Measurements from ENCODE around the gene C19orf25. TPM values are rescaled to one million over a fixed set of nuclear protein-coding genes. Genes with fewer than 3 reads are reported as not detected.

Gene C19orf25
- total and polyA plus RNA-seq, 9 donors = 17.5 to 23.9 (median 20.9) TPM

DNA sequence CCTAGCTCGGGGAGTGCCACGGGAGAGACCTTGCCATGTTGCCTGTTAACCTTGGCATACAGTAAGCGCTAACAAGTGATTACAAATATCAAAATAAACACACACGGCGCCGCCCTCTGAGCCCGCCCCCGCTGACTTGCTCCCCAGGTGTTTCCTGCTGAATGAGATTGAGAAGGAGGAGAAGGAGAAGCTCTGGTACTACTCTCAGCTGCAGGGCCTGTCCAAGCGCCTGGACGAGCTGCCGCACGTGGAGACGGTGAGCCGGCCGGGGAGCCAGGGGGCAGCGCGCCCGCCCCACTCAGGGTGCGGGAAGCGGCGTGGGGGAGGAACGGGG is 24.0 kb downstream of the C19orf25 start:
- Histone ChIP-seq H3K27ac (ENCODE audit: low read length) (no peak overlapping the region), H3K36me3 (ENCODE audit: control insufficient read depth, insufficient read depth, low read length) (no peaks in the 10 kb centered on the region), H3K4me1 (ENCODE audit: control insufficient read depth, insufficient read depth, low read length) (peaks cover 31% of the 10 kb centered on the region), H3K4me3 (ENCODE audit: low read length) (no peak overlapping the region), H3K27me3 (ENCODE audit: control insufficient read depth, insufficient read depth, low read length) (peaks cover 92% of the 10 kb centered on the region), H3K9me3 (replicated peaks; ENCODE audit: control insufficient read depth, low read depth, low read length) (no peaks in the 10 kb centered on the region)
- 3% methylated on average over 17 of the region's 22 CpGs for WGBS (ENCODE audit: insufficient coverage)
- no peak for DNase-seq

- DNase-seq = no peak
- H3K9me3 ChIP-seq (replicated peaks; ENCODE audit: control insufficient read depth, low read depth, low read length) = no peaks in the 10 kb centered on the region
- H3K4me3 ChIP-seq (ENCODE audit: low read length) = no peak overlapping the region
- peaks cover 98% of the 10 kb centered on the region for H3K27me3 ChIP-seq (ENCODE audit: control insufficient read depth, insufficient read depth, low read length)
- WGBS (ENCODE audit: insufficient coverage) = 18% methylated on average over 15 of the region's 33 CpGs
- H3K36me3 ChIP-seq (ENCODE audit: control insufficient read depth, insufficient read depth, low read length) = no peaks in the 10 kb centered on the region
- H3K4me1 ChIP-seq (ENCODE audit: control insufficient read depth, insufficient read depth, low read length) = peaks cover 34% of the 10 kb centered on the region
- H3K27ac ChIP-seq (ENCODE audit: low read length) = no peak overlapping the region
Observed at GRCh38 chr19:1453525-1454364, 25.3 kb downstream of the C19orf25 start.

DNA sequence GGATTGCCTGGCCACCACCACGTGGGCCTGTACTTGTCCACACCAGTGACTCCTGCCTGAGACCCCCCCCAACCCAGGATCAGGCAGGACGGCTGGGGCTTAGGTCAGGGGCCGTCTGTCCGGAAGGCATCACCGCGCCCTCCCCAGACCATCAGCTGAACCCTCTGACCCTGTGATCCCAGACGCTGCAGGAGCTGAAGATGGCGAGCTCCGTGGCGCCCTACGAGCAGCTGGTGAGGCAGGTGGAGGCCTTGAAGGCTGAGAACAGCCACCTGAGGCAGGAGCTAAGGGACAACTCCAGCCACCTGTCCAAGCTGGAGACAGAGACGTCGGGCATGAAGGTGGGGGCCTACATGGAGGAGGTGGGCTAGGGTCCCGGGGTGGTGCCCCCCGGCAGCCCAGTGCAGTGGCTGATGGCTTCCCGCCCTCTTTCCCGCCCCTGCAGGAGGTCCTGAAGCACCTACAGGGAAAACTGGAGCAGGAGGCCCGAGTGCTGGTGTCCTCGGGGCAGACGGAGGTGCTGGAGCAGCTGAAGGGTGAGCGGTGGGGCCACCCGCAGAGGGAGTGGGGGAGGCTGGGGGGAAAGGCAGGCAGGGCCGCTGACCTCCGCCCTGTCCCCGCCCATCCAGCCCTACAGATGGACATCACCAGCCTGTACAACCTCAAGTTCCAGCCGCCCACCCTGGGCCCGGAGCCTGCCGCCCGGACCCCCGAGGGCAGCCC is 26.1 kb downstream of the C19orf25 start:
- no peak for DNase-seq
- H3K9me3 ChIP-seq (replicated peaks; ENCODE audit: control insufficient read depth, low read depth, low read length) = no peaks in the 10 kb centered on the region
- no peak overlapping the region for H3K4me3 ChIP-seq (ENCODE audit: low read length)
- H3K36me3 ChIP-seq (ENCODE audit: control insufficient read depth, insufficient read depth, low read length) = no peaks in the 10 kb centered on the region
- WGBS (ENCODE audit: insufficient coverage) = 48% methylated on average over 24 of the region's 30 CpGs
- no peak overlapping the region for H3K27ac ChIP-seq (ENCODE audit: low read length)
- peaks cover 97% of the 10 kb centered on the region for H3K27me3 ChIP-seq (ENCODE audit: control insufficient read depth, insufficient read depth, low read length)
- H3K4me1 ChIP-seq (ENCODE audit: control insufficient read depth, insufficient read depth, low read length) = peaks cover 34% of the 10 kb centered on the region

GRCh38 chr19:1451916-1452801 is 26.9 kb downstream of the C19orf25 start:
- DNase-seq = no peak
- Histone ChIP-seq H3K27me3 (ENCODE audit: control insufficient read depth, insufficient read depth, low read length) (peaks cover 97% of the 10 kb centered on the region), H3K4me1 (ENCODE audit: control insufficient read depth, insufficient read depth, low read length) (peaks cover 34% of the 10 kb centered on the region), H3K27ac (ENCODE audit: low read length) (no peak overlapping the region), H3K9me3 (replicated peaks; ENCODE audit: control insufficient read depth, low read depth, low read length) (no peaks in the 10 kb centered on the region), H3K36me3 (ENCODE audit: control insufficient read depth, insufficient read depth, low read length) (no peaks in the 10 kb centered on the region), H3K4me3 (ENCODE audit: low read length) (no peak overlapping the region)
- 29% methylated on average over 36 of the region's 39 CpGs for WGBS (ENCODE audit: insufficient coverage)

- Histone ChIP-seq H3K4me1 (ENCODE audit: control insufficient read depth, insufficient read depth, low read length) (peaks cover 38% of the 10 kb centered on the region), H3K36me3 (ENCODE audit: control insufficient read depth, insufficient read depth, low read length) (no peaks in the 10 kb centered on the region), H3K9me3 (replicated peaks; ENCODE audit: control insufficient read depth, low read depth, low read length) (no peaks in the 10 kb centered on the region), H3K27ac (ENCODE audit: low read length) (no peak overlapping the region), H3K27me3 (ENCODE audit: control insufficient read depth, insufficient read depth, low read length) (peaks cover 96% of the 10 kb centered on the region), H3K4me3 (ENCODE audit: low read length) (no peak overlapping the region)
- no peak for DNase-seq
- WGBS (ENCODE audit: insufficient coverage) = 51% methylated on average over 17 of the region's 22 CpGs
Observed at GRCh38 chr19:1450735-1451731, 28.0 kb downstream of the C19orf25 start.

GRCh38 chr19:1449467-1450442 is 29.3 kb downstream of the C19orf25 start, which contains the start of gene APC2:
TSS of gene APC2 (plus strand) at chr19:1450121. CDS start at chr19:1453002, 2,881 bp downstream.
- DNase-seq = no peak

DNA sequence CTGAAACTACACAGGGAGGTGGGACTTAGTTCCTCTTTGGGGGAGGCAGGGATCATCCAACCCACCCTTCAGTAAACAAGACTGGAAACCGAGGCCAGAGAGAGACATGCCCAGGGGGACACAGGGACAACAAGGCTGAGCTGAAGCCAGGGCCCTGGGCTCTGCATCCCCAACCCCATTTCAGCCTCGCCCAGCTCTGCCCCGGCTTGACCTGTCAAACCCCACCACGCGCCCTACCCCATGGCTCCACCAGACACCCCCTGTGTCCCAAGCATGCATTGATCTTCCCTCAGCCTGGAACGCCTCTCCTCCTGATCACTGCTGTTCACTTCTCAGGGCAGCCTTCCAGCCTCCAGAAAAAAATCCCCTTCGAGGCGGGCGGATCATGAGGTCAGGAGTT is 31.1 kb downstream of the C19orf25 start:
- WGBS (ENCODE audit: insufficient coverage) = 86% methylated on average over 5 of the region's 9 CpGs
- Histone ChIP-seq H3K9me3 (replicated peaks; ENCODE audit: control insufficient read depth, low read depth, low read length) (no peaks in the 10 kb centered on the region), H3K27ac (ENCODE audit: low read length) (no peak overlapping the region), H3K36me3 (ENCODE audit: control insufficient read depth, insufficient read depth, low read length) (peaks cover 3% of the 10 kb centered on the region), H3K27me3 (ENCODE audit: control insufficient read depth, insufficient read depth, low read length) (peaks cover 79% of the 10 kb centered on the region), H3K4me1 (ENCODE audit: control insufficient read depth, insufficient read depth, low read length) (peaks cover 32% of the 10 kb centered on the region), H3K4me3 (ENCODE audit: low read length) (no peak overlapping the region)
- DNase-seq = no peak

More at GRCh38 chr19:1449467-1450442, 29.3 kb downstream of the C19orf25 start, which contains the start of gene APC2:
- Histone ChIP-seq H3K36me3 (ENCODE audit: control insufficient read depth, insufficient read depth, low read length) (no peaks in the 10 kb centered on the region), H3K4me3 (ENCODE audit: low read length) (no peak within 1 kb of the TSS), H3K4me1 (ENCODE audit: control insufficient read depth, insufficient read depth, low read length) (peaks cover 42% of the 10 kb centered on the region), H3K27ac (ENCODE audit: low read length) (no peak within 1 kb of the TSS), H3K27me3 (ENCODE audit: control insufficient read depth, insufficient read depth, low read length) (peaks cover 95% of the 10 kb centered on the region), H3K9me3 (replicated peaks; ENCODE audit: control insufficient read depth, low read depth, low read length) (no peaks in the 10 kb centered on the region)
- 2% methylated on average over 69 of the region's 74 CpGs for WGBS (ENCODE audit: insufficient coverage)

- WGBS (ENCODE audit: insufficient coverage) = 33% methylated on average over 1 of the region's 4 CpGs
- Histone ChIP-seq H3K4me1 (ENCODE audit: control insufficient read depth, insufficient read depth, low read length) (peaks cover 28% of the 10 kb centered on the region), H3K36me3 (ENCODE audit: control insufficient read depth, insufficient read depth, low read length) (peaks cover 4% of the 10 kb centered on the region), H3K9me3 (replicated peaks; ENCODE audit: control insufficient read depth, low read depth, low read length) (no peaks in the 10 kb centered on the region), H3K4me3 (ENCODE audit: low read length) (no peak overlapping the region), H3K27ac (ENCODE audit: low read length) (no peak overlapping the region), H3K27me3 (ENCODE audit: control insufficient read depth, insufficient read depth, low read length) (peaks cover 75% of the 10 kb centered on the region)
- DNase-seq = no peak
Observed at GRCh38 chr19:1447504-1447903, 31.5 kb downstream of the C19orf25 start.
